Measurements from ENCODE around the gene MORN1. TPM values are rescaled to one million over a fixed set of nuclear protein-coding genes. Genes with fewer than 3 reads are reported as not detected.

Gene MORN1
- total RNA-seq, 1 donor = 9.5 TPM

GRCh38 chr1:2406451-2407041 lies 15.2 kb upstream of the MORN1 start:
- no peak overlapping the region for H3K4me3 ChIP-seq (ENCODE audit: low read depth, low read length)
- DNase-seq (ENCODE audit: low read depth) = no peak
- no peak for TF ChIP-seq CTCF (IDR thresholded peaks at IDR 0.05; ENCODE audit: insufficient read depth, low read depth, low read length)

GRCh38 chr1:2405588-2406295 lies 14.4 kb upstream of the MORN1 start:
- DNase-seq (ENCODE audit: low read depth) = no peak
- TF ChIP-seq CTCF (IDR thresholded peaks at IDR 0.05; ENCODE audit: insufficient read depth, low read depth, low read length) = no peak
- no peak overlapping the region for H3K4me3 ChIP-seq (ENCODE audit: low read depth, low read length)

- no peak overlapping the region for H3K4me3 ChIP-seq (ENCODE audit: low read depth, low read length)
- no peak for DNase-seq (ENCODE audit: low read depth)
- no peak for TF ChIP-seq CTCF (IDR thresholded peaks at IDR 0.05; ENCODE audit: insufficient read depth, low read depth, low read length)
Observed at GRCh38 chr1:2404890-2405511, 13.6 kb upstream of the MORN1 start.

GRCh38 chr1:2404142-2404889 lies 13.0 kb upstream of the MORN1 start:
- H3K4me3 ChIP-seq (ENCODE audit: low read depth, low read length) = no peak overlapping the region
- DNase-seq (ENCODE audit: low read depth) = no peak
- TF ChIP-seq CTCF (IDR thresholded peaks at IDR 0.05; ENCODE audit: insufficient read depth, low read depth, low read length) = no peak

- H3K4me3 ChIP-seq (ENCODE audit: low read depth, low read length) = no peak overlapping the region
- no peak for TF ChIP-seq CTCF (IDR thresholded peaks at IDR 0.05; ENCODE audit: insufficient read depth, low read depth, low read length)
- DNase-seq (ENCODE audit: low read depth) = no peak
Observed at GRCh38 chr1:2403273-2403672, 11.9 kb upstream of the MORN1 start.

GRCh38 chr1:2402420-2402819 lies 11.1 kb upstream of the MORN1 start:
- no peak for DNase-seq (ENCODE audit: low read depth)
- no peak for TF ChIP-seq CTCF (IDR thresholded peaks at IDR 0.05; ENCODE audit: insufficient read depth, low read depth, low read length)
- no peak overlapping the region for H3K4me3 ChIP-seq (ENCODE audit: low read depth, low read length)
